DMS 273 treated with DMSO at 0.1 percent for 48 hours (cell line): ENCODE data around the gene RNF224.

Experiments used
- DNase-seq: peaks from one replicate; lab custom pipeline; 2025; lab: John Stamatoyannopoulos, UW

The RNF224 gene

DNA sequence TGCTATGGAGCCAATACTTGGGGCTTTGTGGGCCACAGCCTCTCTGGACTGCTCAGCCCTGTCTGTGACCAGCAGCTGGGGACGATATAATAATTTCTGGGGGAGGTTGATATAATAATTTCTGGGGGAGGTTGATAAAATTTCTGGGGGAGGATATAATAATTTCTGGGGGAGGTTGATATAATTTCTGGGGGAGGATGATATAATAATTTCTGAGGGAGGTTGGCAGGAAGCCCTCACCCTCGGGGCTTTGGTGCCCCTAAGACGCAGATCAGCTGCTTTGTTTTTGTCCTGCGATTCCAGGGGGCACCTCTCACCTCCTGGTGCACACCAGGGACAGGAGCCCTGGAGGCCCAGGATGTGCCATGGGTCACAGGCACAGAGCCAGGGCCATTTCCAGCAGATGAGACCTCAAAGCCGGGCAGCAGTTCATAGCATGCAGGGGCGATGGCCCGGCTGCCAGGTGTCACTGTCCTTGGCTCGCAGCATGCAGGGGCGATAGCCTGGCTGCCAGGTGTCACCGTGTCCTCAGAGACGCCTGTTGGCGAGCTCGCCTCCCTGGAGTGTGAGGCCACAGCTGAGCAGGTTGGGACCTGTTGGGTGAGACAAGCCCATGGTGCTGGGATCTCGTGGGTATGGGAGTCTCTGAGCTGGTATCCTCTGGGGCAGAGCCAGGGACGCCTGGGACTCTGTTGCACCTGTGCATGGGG lies 46.5 kb downstream of the RNF224 start:
- no peak for DNase-seq

DNA sequence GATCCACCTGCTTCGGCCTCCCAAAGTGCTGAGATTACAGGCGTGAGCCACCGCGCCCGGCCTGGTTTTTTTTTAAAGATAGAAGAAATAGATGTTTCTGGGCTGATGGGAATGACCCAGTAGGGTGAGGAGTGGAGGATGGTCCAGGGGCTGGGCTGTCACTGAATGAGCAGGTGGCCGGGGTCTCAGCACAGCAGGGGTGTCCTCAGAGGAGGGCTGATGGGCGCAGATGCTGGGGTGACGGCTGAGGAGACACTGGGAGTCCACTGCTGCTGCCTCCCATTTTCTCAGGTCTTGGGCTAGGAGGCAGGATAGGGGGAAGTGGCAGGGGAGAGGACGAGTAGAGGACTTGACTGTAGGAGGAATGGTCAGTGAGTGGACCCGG lies 47.9 kb downstream of the RNF224 start:
- DNase-seq: no peak

DNA sequence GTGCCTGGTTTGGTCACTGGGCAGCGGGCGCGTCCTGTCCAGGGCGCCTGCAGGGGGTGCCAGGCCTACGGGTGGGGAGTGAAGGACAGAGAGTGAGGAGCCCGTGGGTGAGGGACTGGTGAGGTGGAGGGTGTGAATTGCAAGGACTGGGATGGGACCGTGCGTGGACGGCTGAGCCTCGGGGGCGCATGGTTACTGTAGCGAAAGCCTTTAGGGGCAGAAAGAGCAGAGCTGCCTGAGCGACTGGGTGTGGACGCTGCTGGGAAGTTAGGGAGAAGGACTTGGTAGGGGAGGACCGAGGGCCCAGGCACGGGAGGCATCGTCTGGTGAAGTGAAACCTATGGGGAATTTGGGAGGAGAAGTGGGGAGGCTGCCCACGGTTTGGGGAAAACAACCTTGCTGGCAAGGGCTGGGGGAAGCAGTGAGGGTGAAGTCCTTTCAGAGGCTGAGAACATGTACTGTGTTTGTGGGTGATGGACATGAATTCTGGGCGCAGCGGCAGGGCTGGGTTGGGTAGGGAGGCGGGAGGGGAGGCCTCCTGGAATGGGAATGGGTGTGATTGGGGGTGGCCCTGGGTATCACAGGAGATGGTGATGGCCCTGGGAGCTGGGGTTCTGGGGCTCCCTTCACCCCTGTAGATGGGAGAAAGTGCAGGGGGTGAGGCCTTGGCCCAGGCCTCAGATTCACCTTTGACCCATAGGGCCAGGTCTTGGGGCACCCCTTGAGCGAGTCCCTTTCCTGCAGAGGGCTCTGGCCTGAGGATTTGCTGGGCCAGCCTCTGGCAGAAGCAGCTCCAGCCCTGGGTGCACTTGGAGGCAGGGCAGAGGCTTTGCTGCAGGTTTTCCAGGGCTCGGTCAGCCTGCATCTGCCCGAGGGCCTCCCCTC lies 48.5 kb downstream of the RNF224 start:
- DNase-seq: no peak

DNA sequence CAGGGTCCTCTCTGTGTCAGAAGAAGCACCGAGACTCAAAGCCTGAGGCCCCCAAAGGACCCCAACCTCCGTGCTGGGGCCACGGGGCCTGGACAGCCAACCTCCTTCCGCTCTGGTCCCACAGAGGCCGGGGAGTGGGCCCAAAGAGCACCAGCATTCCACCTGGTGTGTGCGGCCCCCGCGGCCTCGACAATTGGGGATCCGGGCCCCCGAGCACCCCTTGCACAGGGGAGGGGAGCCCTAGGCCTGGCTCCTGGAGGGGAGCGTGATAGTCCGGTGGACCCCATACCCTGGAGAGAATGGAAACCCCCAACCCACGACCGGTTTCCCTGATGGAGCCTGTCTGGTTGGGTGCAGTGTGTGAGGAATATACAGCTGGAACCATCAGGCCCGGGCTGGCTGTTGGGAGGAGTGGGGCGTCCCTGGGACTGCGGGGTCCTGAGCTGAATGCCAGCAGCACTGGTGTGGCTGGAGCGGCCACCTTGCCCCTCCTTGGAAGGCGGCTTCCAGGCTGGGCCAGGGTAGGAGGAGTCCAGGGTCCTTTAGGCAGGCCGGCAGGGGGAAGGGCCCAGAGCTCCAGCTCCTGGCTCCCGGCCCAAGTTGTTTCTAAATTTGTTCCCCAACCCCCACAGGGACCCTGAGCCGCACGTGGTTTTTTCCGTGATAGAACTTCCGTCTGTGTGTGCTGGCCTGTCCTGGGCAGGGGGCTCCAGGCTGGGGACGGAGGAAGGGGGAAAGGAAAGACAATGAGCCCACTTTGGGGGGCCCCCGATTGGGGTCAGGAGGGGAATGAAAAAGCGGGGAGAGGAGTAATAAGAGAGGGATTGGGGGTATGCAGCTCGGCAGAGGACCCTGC lies 49.4 kb downstream of the RNF224 start:
- DNase-seq: no peak

DNA sequence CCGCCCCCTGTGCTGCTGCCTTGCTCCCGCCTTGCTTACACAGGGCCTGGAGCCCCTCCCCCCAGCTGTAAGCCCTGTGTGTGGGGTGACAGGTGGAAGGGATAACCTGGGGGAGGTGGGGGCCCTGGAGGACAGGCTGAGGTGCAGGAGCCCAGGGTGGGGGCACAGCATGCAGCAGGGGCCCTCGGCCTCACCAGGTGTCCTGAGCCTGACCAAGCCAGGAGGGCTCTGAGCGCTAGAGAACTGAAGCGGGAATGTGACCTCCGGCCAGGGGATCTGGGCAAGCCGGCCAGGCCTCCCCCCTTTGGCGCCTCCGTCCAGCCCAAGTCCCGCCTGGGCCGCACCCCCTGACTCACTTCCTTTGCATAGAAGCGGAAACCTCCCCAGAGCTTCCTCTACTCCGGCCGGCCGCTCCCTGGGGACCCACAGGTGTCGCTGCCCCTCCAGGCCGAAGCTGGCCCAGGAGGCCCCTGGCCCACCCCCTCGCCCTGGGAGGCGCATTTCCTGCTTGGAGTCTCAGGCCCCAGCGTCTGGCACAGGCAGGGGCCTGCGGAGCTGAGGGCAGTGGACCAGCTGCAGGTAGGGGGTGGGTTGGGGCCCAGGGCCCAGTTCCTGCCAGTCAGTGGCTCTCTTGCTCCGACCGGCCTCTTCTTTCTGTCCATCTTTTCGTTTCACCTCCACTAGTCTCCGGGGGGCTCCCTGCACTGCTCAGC lies 50.2 kb downstream of the RNF224 start, which contains the start of gene TOR4A:
TOR4A (plus strand) TSS at position 398 of the 713 bp plus-strand sequence. CDS start 964 bp downstream, outside the sequence.
- DNase-seq: no peak

- no peak for DNase-seq
Measured at GRCh38 chr9:137278061-137278701, 50.9 kb downstream of the RNF224 start.
